Measurements from ENCODE around the gene ZNF385D. TPM values are rescaled to one million over a fixed set of nuclear protein-coding genes. Genes with fewer than 3 reads are reported as not detected.

Gene ZNF385D
- total and polyA plus RNA-seq, 2 donors from 2014 or later, result 1.4 to 8.9 TPM

- Histone ChIP-seq H3K9ac (ENCODE audit: low read length in 3 of 3) (no peak overlapping the region), H3K9me3 (ENCODE audit: control insufficient read depth in 2 of 3, insufficient read depth in 1 of 3, low read length in 3 of 3) (no peaks in the 10 kb centered on the region), H3K4me1 (ENCODE audit: control insufficient read depth in 2 of 3, insufficient read depth in 2 of 3, low read depth in 1 of 3, low read length in 3 of 3) (no peaks in the 10 kb centered on the region), H3K36me3 (ENCODE audit: control insufficient read depth in 2 of 3, insufficient read depth in 3 of 3, low read length in 3 of 3) (no peaks in the 10 kb centered on the region), H3K4me3 (ENCODE audit: low read length in 3 of 3) (no peak overlapping the region), H3K27ac (ENCODE audit: low read depth in 2 of 2, low read length in 2 of 2) (no peak overlapping the region), H3K27me3 (ENCODE audit: control insufficient read depth, insufficient read depth, low read length) (no peaks in the 10 kb centered on the region)
- intact Hi-C loops (cut with DNase I), result no loop called here
- no peak for FAIRE-seq
- no peak for DNase-seq
- TF ChIP-seq CTCF (IDR thresholded peaks at IDR 0.05; ENCODE audit: borderline replicate concordance, extremely low read depth, insufficient read depth), result no peak
Measured at GRCh38 chr3:21790466-21790865, 39.5 kb upstream of the ZNF385D start.

GRCh38 chr3:21789730-21790129 lies 38.7 kb upstream of the ZNF385D start:
- H3K4me3 ChIP-seq (ENCODE audit: low read length in 3 of 3), result no peak overlapping the region
- intact Hi-C loops (cut with DNase I), result no loop called here
- no peak for TF ChIP-seq CTCF (IDR thresholded peaks at IDR 0.05; ENCODE audit: borderline replicate concordance, extremely low read depth, insufficient read depth)
- H3K9ac ChIP-seq (ENCODE audit: low read length in 3 of 3), result no peak overlapping the region
- DNase-seq (no peak), FAIRE-seq (no peak)
- H3K27me3 ChIP-seq (ENCODE audit: control insufficient read depth, insufficient read depth, low read length), result no peaks in the 10 kb centered on the region
- H3K36me3 ChIP-seq (ENCODE audit: control insufficient read depth in 2 of 3, insufficient read depth in 3 of 3, low read length in 3 of 3), result no peaks in the 10 kb centered on the region
- H3K4me1 ChIP-seq (ENCODE audit: control insufficient read depth in 2 of 3, insufficient read depth in 2 of 3, low read depth in 1 of 3, low read length in 3 of 3), result no peaks in the 10 kb centered on the region
- no peaks in the 10 kb centered on the region for H3K9me3 ChIP-seq (ENCODE audit: control insufficient read depth in 2 of 3, insufficient read depth in 1 of 3, low read length in 3 of 3)
- H3K27ac ChIP-seq (ENCODE audit: low read depth in 2 of 2, low read length in 2 of 2), result no peak overlapping the region

DNA sequence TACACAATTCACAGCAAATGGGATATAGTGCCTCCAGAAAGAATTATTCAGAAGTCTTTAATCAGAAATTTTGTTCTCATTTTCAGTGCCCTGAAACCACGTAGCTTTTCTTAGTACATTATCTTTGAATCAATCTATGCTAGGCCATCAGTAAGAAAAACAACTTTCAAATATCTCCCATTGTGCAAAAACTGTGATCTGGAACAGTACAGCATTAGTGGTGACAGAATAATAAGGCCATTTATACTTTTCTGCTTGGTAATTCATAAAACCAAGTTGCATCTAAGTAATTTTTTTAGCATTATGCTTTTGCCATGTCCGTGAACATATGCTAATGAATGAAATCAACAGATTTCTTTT lies 35.4 kb upstream of the ZNF385D start:
- no peaks in the 10 kb centered on the region for H3K27me3 ChIP-seq (ENCODE audit: control insufficient read depth, insufficient read depth, low read length)
- DNase-seq (no peak), FAIRE-seq (no peak)
- intact Hi-C loops (cut with DNase I), result no loop called here
- H3K27ac ChIP-seq (ENCODE audit: low read depth in 2 of 2, low read length in 2 of 2), result no peak overlapping the region
- H3K9me3 ChIP-seq (ENCODE audit: control insufficient read depth in 2 of 3, insufficient read depth in 1 of 3, low read length in 3 of 3), result no peaks in the 10 kb centered on the region
- no peak overlapping the region for H3K4me3 ChIP-seq (ENCODE audit: low read length in 3 of 3)
- no peak for TF ChIP-seq CTCF (IDR thresholded peaks at IDR 0.05; ENCODE audit: borderline replicate concordance, extremely low read depth, insufficient read depth)
- no peaks in the 10 kb centered on the region for H3K36me3 ChIP-seq (ENCODE audit: control insufficient read depth in 2 of 3, insufficient read depth in 3 of 3, low read length in 3 of 3)
- no peak overlapping the region for H3K9ac ChIP-seq (ENCODE audit: low read length in 3 of 3)
- H3K4me1 ChIP-seq (ENCODE audit: control insufficient read depth in 2 of 3, insufficient read depth in 2 of 3, low read depth in 1 of 3, low read length in 3 of 3), result no peaks in the 10 kb centered on the region

DNA sequence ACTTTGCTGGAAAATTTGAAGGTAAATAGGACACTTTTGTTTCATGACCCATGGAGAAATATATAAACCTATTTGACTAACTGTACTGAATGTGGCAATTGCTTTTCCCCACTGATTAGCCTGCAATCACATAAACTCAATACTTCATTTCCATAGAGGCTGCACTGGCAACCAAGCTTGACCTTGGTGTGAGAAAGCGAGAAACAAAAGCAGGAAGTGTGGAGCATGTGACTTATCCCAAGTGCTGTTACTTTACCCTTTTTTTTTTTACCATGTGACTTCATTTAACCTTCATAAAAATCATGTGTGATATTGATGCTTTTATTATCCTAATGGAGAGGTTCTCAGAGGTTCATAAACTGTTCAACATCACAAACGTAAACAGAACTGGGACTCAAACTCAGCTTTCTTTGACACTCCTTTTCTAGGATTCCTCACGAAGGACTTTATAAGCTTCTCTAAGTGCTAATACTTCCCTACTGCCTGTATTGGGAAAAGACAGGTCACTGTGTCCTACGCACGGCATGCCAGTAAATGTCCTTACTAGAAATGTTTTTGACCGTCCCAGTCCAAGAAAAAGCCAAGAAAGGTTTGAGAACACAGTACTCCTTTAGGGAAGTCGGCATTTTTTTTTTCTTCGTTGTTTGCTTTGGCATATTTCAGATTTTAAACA lies 34.9 kb upstream of the ZNF385D start:
- DNase-seq (no peak), FAIRE-seq (no peak)
- Histone ChIP-seq H3K27me3 (ENCODE audit: control insufficient read depth, insufficient read depth, low read length) (no peaks in the 10 kb centered on the region), H3K4me3 (ENCODE audit: low read length in 3 of 3) (no peak overlapping the region), H3K9me3 (ENCODE audit: control insufficient read depth in 2 of 3, insufficient read depth in 1 of 3, low read length in 3 of 3) (no peaks in the 10 kb centered on the region), H3K36me3 (ENCODE audit: control insufficient read depth in 2 of 3, insufficient read depth in 3 of 3, low read length in 3 of 3) (no peaks in the 10 kb centered on the region), H3K4me1 (ENCODE audit: control insufficient read depth in 2 of 3, insufficient read depth in 2 of 3, low read depth in 1 of 3, low read length in 3 of 3) (no peaks in the 10 kb centered on the region), H3K9ac (ENCODE audit: low read length in 3 of 3) (no peak overlapping the region), H3K27ac (ENCODE audit: low read depth in 2 of 2, low read length in 2 of 2) (no peak overlapping the region)
- intact Hi-C loops (cut with DNase I), result no loop called here
- TF ChIP-seq CTCF (IDR thresholded peaks at IDR 0.05; ENCODE audit: borderline replicate concordance, extremely low read depth, insufficient read depth), result no peak
